ENCODE measurements around the gene ADIPOR2. TPM values are rescaled to one million over a fixed set of nuclear protein-coding genes. Genes with fewer than 3 reads are reported as not detected.
A peak's percentile ranks its signal among the peaks of the same experiment; 100 is the strongest.

Gene ADIPOR2
- total and polyA plus RNA-seq, 2 of the 4 experiments (the other 2 are of a cell fraction): 20.0 to 24.9 TPM

DNA sequence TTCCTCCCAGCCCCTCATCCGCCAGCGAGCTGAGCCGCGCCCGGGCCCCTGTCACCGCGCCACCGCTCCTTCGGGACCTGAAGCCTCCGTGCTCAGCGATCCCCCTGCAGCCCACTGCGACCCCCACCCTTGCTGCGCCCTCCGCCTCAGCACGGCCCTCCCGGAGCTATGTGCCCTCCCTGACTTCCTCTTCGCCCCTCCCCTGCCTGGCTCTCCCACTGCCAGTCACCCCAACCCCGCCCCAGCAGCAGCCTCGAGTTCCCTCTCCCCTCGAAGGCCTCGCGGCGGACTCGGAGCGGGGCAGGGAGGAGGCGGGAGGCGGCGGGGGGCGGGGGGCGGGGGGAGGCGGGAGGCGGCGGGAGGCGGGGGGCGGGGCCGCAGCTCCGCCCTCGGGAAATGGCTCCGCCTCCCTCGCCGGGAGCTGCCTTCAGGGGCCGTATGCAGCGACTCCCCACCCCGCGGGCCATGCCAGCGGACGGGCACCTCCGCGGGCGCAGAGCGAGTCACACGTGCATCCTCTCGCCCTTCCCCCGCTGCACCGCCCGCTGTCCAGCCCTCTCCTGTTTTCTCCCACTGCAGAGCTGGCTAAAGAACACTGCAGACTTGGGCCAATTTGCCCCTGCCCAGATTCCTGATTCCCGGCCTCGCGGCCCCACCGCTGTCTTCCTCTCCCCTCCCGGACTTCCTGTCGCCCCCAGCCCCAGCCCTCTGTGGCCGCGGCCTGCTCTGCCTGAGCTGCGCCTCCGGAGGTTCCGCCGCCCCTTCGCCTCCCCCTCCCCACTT, 29.1 kb upstream of the ADIPOR2 start:
- Histone ChIP-seq H2BK20ac (ENCODE audit: low read depth, low read length) (no peak overlapping the region), H3K4me2 (ENCODE audit: low read depth, low read length) (peak overlapping the region; percentile 84), H2BK5ac (ENCODE audit: low read depth, low read length, poor library complexity, severe bottlenecking) (no peak overlapping the region), H3K9ac (ENCODE audit: low read depth, low read length) (peak overlapping the region; percentile 37; the same call in 1 of the 2 replicates), H3K4me3 (ENCODE audit: insufficient read depth, low read depth, low read length) (peak overlapping the region; percentile 45), H3K9me1 (ENCODE audit: insufficient read depth, low read length) (0 out of 2 replicates have a peak, but pooled peaks cover 4% of the 10 kb centered on the region), H3K27ac (ENCODE audit: insufficient read depth, low read length) (peak overlapping the region; percentile 5; the same call in 1 of the 2 replicates), H3K36me3 (ENCODE audit: control insufficient read depth, insufficient read depth, low read length) (no peaks in the 10 kb centered on the region), H3K23ac (ENCODE audit: low read depth, low read length) (no peak overlapping the region; the same call in 1 of the 2 replicates), H2AK5ac (ENCODE audit: low read depth, low read length) (no peak overlapping the region), H4K20me1 (ENCODE audit: insufficient read depth, low read length) (peaks cover 4% of the 10 kb centered on the region; the same call in 1 of the 2 replicates), H2BK120ac (ENCODE audit: low read depth, low read length) (no peak overlapping the region), H4K8ac (ENCODE audit: low read depth in 2 of 2, low read length in 2 of 2) (peak overlapping the region; percentile 37 to 84; a peak in 3 of 4 replicates), H3K56ac (ENCODE audit: extremely low read depth, insufficient read depth, low read length) (no peak overlapping the region), H4K5ac (ENCODE audit: low read depth, low read length) (peak overlapping the region; percentile 62; the same call in 1 of the 2 replicates), H4K91ac (ENCODE audit: insufficient read depth, low read depth, low read length) (0 out of 2 replicates have a peak overlapping the region, but pooled peaks have one; percentile 8), H2AK9ac (replicated peaks; ENCODE audit: low read depth, low read length, poor library complexity) (no peak overlapping the region), H3K4ac (ENCODE audit: low read depth, low read length) (peak overlapping the region; percentile 22; the same call in 1 of the 2 replicates), H3K14ac (replicated peaks; ENCODE audit: low read depth, low read length) (peak overlapping the region; percentile 63; the same call in 1 of the 2 replicates), H3K9me3 (ENCODE audit: control insufficient read depth, insufficient read depth, low read length) (no peaks in the 10 kb centered on the region), H3K18ac (ENCODE audit: low read depth, low read length) (peak overlapping the region; percentile 45; the same call in 1 of the 2 replicates), H2BK15ac (ENCODE audit: low read depth, low read length) (no peak overlapping the region), H3K27me3 (ENCODE audit: control insufficient read depth, insufficient read depth, low read length) (no peaks in the 10 kb centered on the region; the same call in 1 of the 2 replicates), H2AFZ (replicated peaks; ENCODE audit: low read length, poor library complexity) (peak overlapping the region; percentile 83), H3K4me1 (ENCODE audit: control insufficient read depth, insufficient read depth, low read length) (peaks cover 2% of the 10 kb centered on the region; the same call in 1 of the 2 replicates), H3K79me1 (ENCODE audit: low read depth in 1 of 2, low read length in 2 of 2) (no peaks in the 10 kb centered on the region)
- WGBS, 2 experiments (ENCODE audit: extremely low coverage in 2 of 2, insufficient read length in 1 of 2): 4% methylated on average over 18 of the region's 69 CpGs; no CpG with 5 or more reads in 1 of the 2 experiments
- dilution Hi-C loops (cut with HindIII; ENCODE audit: low sequenced_read_pairs, unreplicated experiment): no loop called here
- DNase-seq (peak; percentile 82), ATAC-seq (ENCODE audit: low read depth) (peak; percentile 92)
- BruUV-seq (replicated peaks): no TSS peak
- in situ Hi-C loops (cut with MboI; ENCODE audit: low sequenced_read_pairs): loop anchor here (25.0 kb wide), 1 partner anchor 626 kb away; no protein-coding TSS in a partner anchor
- ChIA-PET CTCF (interaction anchor here (0.6 kb wide), 1 partner anchor 617 kb away, joined by 3 read pairs; no protein-coding TSS in a partner anchor), POLR2A (ENCODE audit: unreplicated experiment) (no interaction called here)
- TF ChIP-seq MAFK (IDR thresholded peaks at IDR 0.05; ENCODE audit: low read depth, low read length) (no peak; the same call in 1 of the 2 replicates), RAD21 (IDR thresholded peaks at IDR 0.05; ENCODE audit: low read length) (peak; percentile 9; the same call in 1 of the 2 replicates), MAZ (IDR thresholded peaks at IDR 0.05; ENCODE audit: borderline replicate concordance, low read depth, low read length) (peak; percentile 72; the same call in 1 of the 2 replicates), MXI1 (IDR thresholded peaks at IDR 0.05; ENCODE audit: borderline replicate concordance, low read depth, low read length) (peak; percentile 85), CHD1 (IDR thresholded peaks at IDR 0.05; ENCODE audit: low read depth, low read length) (no peak), RFX5 (IDR thresholded peaks at IDR 0.05; ENCODE audit: low read depth, low read length) (no peak), BHLHE40 (IDR thresholded peaks at IDR 0.05; ENCODE audit: low read depth, low read length) (peak; percentile 97)
- TF ChIP-seq, protein P1, sequence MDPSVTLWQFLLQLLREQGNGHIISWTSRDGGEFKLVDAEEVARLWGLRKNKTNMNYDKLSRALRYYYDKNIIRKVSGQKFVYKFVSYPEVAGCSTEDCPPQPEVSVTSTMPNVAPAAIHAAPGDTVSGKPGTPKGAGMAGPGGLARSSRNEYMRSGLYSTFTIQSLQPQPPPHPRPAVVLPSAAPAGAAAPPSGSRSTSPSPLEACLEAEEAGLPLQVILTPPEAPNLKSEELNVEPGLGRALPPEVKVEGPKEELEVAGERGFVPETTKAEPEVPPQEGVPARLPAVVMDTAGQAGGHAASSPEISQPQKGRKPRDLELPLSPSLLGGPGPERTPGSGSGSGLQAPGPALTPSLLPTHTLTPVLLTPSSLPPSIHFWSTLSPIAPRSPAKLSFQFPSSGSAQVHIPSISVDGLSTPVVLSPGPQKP (IDR thresholded peaks at IDR 0.05; ENCODE audit: borderline replicate concordance, low read depth, low read length): no peak
- intact Hi-C loops (cut with micrococcal nuclease): no loop called here
